B cell (primary cell): ENCODE data around the gene AKAP11.

Experiments
- CTCF ChIP-seq: fragments of 200-600 bp; IDR thresholded peaks from one replicate; pipeline ENCODE4 v1.8.0; 2022; ENCODE audit warnings: antibody characterized with exemption, mild to moderate bottlenecking
- EZH2 ChIP-seq: IDR thresholded peaks from 2 replicates; pipeline ENCODE4 v1.6.1; 2012; ENCODE audit warnings: borderline replicate concordance, low read depth, mild to moderate bottlenecking, moderate library complexity, low read length; ENCODE audit not compliant: insufficient read depth, poor library complexity, severe bottlenecking

GRCh38 chr13:42356184-42356575 is 84.2 kb downstream of the AKAP11 start:
- TF ChIP-seq CTCF (no peak), EZH2 (no peak)
